ENCODE results near the gene NDUFC1.
"Not testable (repeated sequence)": the region's sequence is repeated elsewhere in the genome, so short reads cannot be mapped to it uniquely, and the experiment has no call there.

The NDUFC1 gene

GRCh38 chr4:139314047-139314800, 11.9 kb upstream of the NDUFC1 start:
- no peak overlapping the region for H3K4me3 ChIP-seq (ENCODE audit: low read length)
- TF ChIP-seq CTCF (IDR thresholded peaks at IDR 0.05; ENCODE audit: insufficient read depth, low read depth, low read length, missing control alignments), result no peak
- DNase-seq (ENCODE audit: low read depth), result no peak

GRCh38 chr4:139313414-139313813, 11.1 kb upstream of the NDUFC1 start:
- not testable (repeated sequence) for H3K4me3 ChIP-seq (ENCODE audit: low read length); DNase-seq (ENCODE audit: low read depth)

- no peak overlapping the region for H3K4me3 ChIP-seq (ENCODE audit: low read length)
- no peak for DNase-seq (ENCODE audit: low read depth)
- TF ChIP-seq CTCF (IDR thresholded peaks at IDR 0.05; ENCODE audit: insufficient read depth, low read depth, low read length, missing control alignments), result no peak
Observed at GRCh38 chr4:139312552-139313332, 10.5 kb upstream of the NDUFC1 start.

- no peak overlapping the region for H3K4me3 ChIP-seq (ENCODE audit: low read length)
- DNase-seq (ENCODE audit: low read depth), result no peak
- TF ChIP-seq CTCF (IDR thresholded peaks at IDR 0.05; ENCODE audit: insufficient read depth, low read depth, low read length, missing control alignments), result no peak
Observed at GRCh38 chr4:139311909-139312308, 9.6 kb upstream of the NDUFC1 start.

- DNase-seq (ENCODE audit: low read depth), result no peak
- TF ChIP-seq CTCF (IDR thresholded peaks at IDR 0.05; ENCODE audit: insufficient read depth, low read depth, low read length, missing control alignments), result no peak
- no peak overlapping the region for H3K4me3 ChIP-seq (ENCODE audit: low read length)
Observed at GRCh38 chr4:139304920-139305319, 2.6 kb upstream of the NDUFC1 start.

GRCh38 chr4:139301113-139301820, 1.0 kb downstream of the NDUFC1 start, which contains the start of gene NAA15:
Gene NAA15 (plus strand): TSS chr4:139301505. CDS start chr4:139301778, 273 bp downstream.
- peak; percentile 98 for DNase-seq (ENCODE audit: low read depth)
- TF ChIP-seq CTCF (IDR thresholded peaks at IDR 0.05; ENCODE audit: insufficient read depth, low read depth, low read length, missing control alignments), result no peak
- peak within 1 kb of the TSS; percentile 86 for H3K4me3 ChIP-seq (ENCODE audit: low read length)

Measured in epithelial cell of esophagus (primary cell).